NCI-H2107 (cell line): ENCODE data around the gene PRF1.
"Not testable (repeated sequence)": the region's sequence is repeated elsewhere in the genome, so short reads cannot be mapped to it uniquely, and the experiment has no call there.

ENCODE experiments used
- DNase-seq: peaks from one replicate; lab custom pipeline; 2025; lab: John Stamatoyannopoulos, UW

The PRF1 gene

GRCh38 chr10:70602665-70603448 lies at the start of gene PRF1:
Gene PRF1 (minus strand): TSS chr10:70602741. CDS start chr10:70600902, 1,839 bp downstream.
- DNase-seq = no peak

GRCh38 chr10:70651661-70652060 lies 49.1 kb upstream of the PRF1 start:
- DNase-seq = no peak

GRCh38 chr10:70650718-70651117 lies 48.2 kb upstream of the PRF1 start:
- no peak for DNase-seq

- DNase-seq = no peak
Measured at GRCh38 chr10:70650104-70650503, 47.6 kb upstream of the PRF1 start.

- no peak for DNase-seq
Measured at GRCh38 chr10:70649526-70649925, 47.0 kb upstream of the PRF1 start.

GRCh38 chr10:70648427-70648826 lies 45.9 kb upstream of the PRF1 start:
- DNase-seq = no peak

- DNase-seq = no peak
Measured at GRCh38 chr10:70647086-70647485, 44.5 kb upstream of the PRF1 start.

GRCh38 chr10:70644959-70645358 lies 42.4 kb upstream of the PRF1 start:
- not testable (repeated sequence) for DNase-seq

GRCh38 chr10:70643272-70643671 lies 40.7 kb upstream of the PRF1 start:
- not testable (repeated sequence) for DNase-seq

GRCh38 chr10:70639640-70640383 lies 37.3 kb upstream of the PRF1 start:
- DNase-seq = not testable (repeated sequence)

GRCh38 chr10:70634515-70634914 lies 32.0 kb upstream of the PRF1 start:
- not testable (repeated sequence) for DNase-seq

- no peak for DNase-seq
Measured at GRCh38 chr10:70634011-70634410, 31.5 kb upstream of the PRF1 start.

GRCh38 chr10:70631735-70632134 lies 29.2 kb upstream of the PRF1 start:
- not testable (repeated sequence) for DNase-seq

- DNase-seq = no peak
Measured at GRCh38 chr10:70629338-70629737, 26.8 kb upstream of the PRF1 start.

GRCh38 chr10:70626056-70626455 lies 23.5 kb upstream of the PRF1 start:
- no peak for DNase-seq

- DNase-seq = no peak
Measured at GRCh38 chr10:70622981-70623844, 20.7 kb upstream of the PRF1 start.

GRCh38 chr10:70622541-70622940 lies 20.0 kb upstream of the PRF1 start:
- no peak for DNase-seq

- DNase-seq = no peak
Measured at GRCh38 chr10:70621503-70622078, 19.1 kb upstream of the PRF1 start.

GRCh38 chr10:70620020-70620289 lies 17.4 kb upstream of the PRF1 start:
- no peak for DNase-seq

- DNase-seq = no peak
Measured at GRCh38 chr10:70619271-70620019, 16.9 kb upstream of the PRF1 start.

- DNase-seq = no peak
Measured at GRCh38 chr10:70618663-70619062, 16.1 kb upstream of the PRF1 start.
